Measurements from ENCODE around the gene IFRD2.

Gene IFRD2

DNA sequence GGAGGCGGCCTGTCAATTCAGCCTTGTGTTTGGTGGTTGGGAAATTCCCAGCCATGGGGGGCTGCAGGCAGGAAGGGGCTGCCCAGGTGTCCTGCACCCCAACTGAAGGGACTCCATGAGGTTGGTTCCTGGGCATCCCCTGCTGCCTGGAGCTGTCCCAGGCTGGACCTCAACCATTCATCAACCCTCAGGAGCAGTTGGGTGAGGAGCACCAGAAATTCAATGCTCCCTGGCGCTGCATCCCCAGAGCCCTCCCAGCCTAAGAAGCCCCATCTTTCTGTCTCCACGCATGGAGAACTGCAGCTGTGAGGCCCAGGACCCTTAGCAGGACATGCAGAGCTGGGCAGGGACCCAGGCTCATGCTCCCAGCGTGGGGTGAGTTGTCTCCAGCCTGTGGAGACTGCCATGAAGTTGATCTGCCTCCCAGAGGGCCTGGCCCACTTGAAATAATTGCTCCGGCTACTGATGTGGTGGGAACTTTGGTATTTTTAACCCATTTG is 31.2 kb downstream of the IFRD2 start:
- peak overlapping the region; percentile 65 for H3K4me3 ChIP-seq (ENCODE audit: low read length)
- peaks cover 36% of the 10 kb centered on the region for H3K36me3 ChIP-seq (ENCODE audit: insufficient read depth, low read length)

GRCh38 chr3:50260027-50260941 is 31.9 kb downstream of the IFRD2 start:
- Histone ChIP-seq H3K27me3 (ENCODE audit: control insufficient read depth, insufficient read depth, low read length) (no peaks in the 10 kb centered on the region), H3K36me3 (ENCODE audit: insufficient read depth, low read length) (peaks cover 40% of the 10 kb centered on the region), H3K4me1 (ENCODE audit: control insufficient read depth, insufficient read depth, low read length) (peaks cover 46% of the 10 kb centered on the region), H3K9me3 (replicated peaks; ENCODE audit: low read length) (no peaks in the 10 kb centered on the region), H3K4me2 (ENCODE audit: low read length) (peak overlapping the region; percentile 82), H3K4me3 (ENCODE audit: low read length) (peak overlapping the region; percentile 65), H3K9ac (ENCODE audit: low read depth, low read length) (peak overlapping the region; percentile 90)

More for the DNA sequence above, 31.2 kb downstream of the IFRD2 start:
- Histone ChIP-seq H3K27me3 (ENCODE audit: control insufficient read depth, insufficient read depth, low read length) (no peaks in the 10 kb centered on the region), H3K9ac (ENCODE audit: low read depth, low read length) (peak overlapping the region; percentile 90), H3K4me2 (ENCODE audit: low read length) (peak overlapping the region; percentile 82), H3K4me1 (ENCODE audit: control insufficient read depth, insufficient read depth, low read length) (peaks cover 48% of the 10 kb centered on the region), H3K9me3 (replicated peaks; ENCODE audit: low read length) (no peaks in the 10 kb centered on the region)

- H3K4me1 ChIP-seq (ENCODE audit: control insufficient read depth, insufficient read depth, low read length): peaks cover 46% of the 10 kb centered on the region
- peak overlapping the region; percentile 90 for H3K9ac ChIP-seq (ENCODE audit: low read depth, low read length)
- peak overlapping the region; percentile 42 for H3K4me3 ChIP-seq (ENCODE audit: low read length)
- no peaks in the 10 kb centered on the region for H3K27me3 ChIP-seq (ENCODE audit: control insufficient read depth, insufficient read depth, low read length)
- H3K36me3 ChIP-seq (ENCODE audit: insufficient read depth, low read length): peaks cover 47% of the 10 kb centered on the region
- H3K4me2 ChIP-seq (ENCODE audit: low read length): peak overlapping the region; percentile 67
- no peaks in the 10 kb centered on the region for H3K9me3 ChIP-seq (replicated peaks; ENCODE audit: low read length)
Observed at GRCh38 chr3:50259432-50260026, 32.7 kb downstream of the IFRD2 start.

DNA sequence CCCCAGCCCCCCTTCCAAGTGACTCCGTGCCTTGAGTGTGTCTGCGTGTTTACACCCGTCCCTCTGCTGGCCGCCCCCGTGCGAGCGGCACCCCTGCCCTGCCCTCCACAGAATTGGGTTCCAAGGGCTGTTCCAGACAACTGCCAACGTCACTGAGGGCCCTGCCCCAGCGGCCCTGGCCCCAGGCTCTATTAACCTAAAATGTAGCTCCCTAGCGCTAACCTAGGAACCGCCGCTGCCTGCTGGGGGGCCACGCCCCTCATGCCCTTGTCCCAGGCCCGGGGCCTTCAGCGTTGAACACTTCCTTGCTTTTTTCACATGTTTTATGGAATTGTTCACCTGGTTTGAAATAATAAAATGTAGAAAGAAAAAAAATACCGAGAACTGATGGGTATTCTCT is 33.2 kb downstream of the IFRD2 start:
- H3K4me1 ChIP-seq (ENCODE audit: control insufficient read depth, insufficient read depth, low read length): peaks cover 44% of the 10 kb centered on the region
- H3K9ac ChIP-seq (ENCODE audit: low read depth, low read length): peak overlapping the region; percentile 90
- no peaks in the 10 kb centered on the region for H3K9me3 ChIP-seq (replicated peaks; ENCODE audit: low read length)
- peaks cover 53% of the 10 kb centered on the region for H3K36me3 ChIP-seq (ENCODE audit: insufficient read depth, low read length)
- H3K4me2 ChIP-seq (ENCODE audit: low read length): no peak overlapping the region
- no peak overlapping the region for H3K4me3 ChIP-seq (ENCODE audit: low read length)
- no peaks in the 10 kb centered on the region for H3K27me3 ChIP-seq (ENCODE audit: control insufficient read depth, insufficient read depth, low read length)

DNA sequence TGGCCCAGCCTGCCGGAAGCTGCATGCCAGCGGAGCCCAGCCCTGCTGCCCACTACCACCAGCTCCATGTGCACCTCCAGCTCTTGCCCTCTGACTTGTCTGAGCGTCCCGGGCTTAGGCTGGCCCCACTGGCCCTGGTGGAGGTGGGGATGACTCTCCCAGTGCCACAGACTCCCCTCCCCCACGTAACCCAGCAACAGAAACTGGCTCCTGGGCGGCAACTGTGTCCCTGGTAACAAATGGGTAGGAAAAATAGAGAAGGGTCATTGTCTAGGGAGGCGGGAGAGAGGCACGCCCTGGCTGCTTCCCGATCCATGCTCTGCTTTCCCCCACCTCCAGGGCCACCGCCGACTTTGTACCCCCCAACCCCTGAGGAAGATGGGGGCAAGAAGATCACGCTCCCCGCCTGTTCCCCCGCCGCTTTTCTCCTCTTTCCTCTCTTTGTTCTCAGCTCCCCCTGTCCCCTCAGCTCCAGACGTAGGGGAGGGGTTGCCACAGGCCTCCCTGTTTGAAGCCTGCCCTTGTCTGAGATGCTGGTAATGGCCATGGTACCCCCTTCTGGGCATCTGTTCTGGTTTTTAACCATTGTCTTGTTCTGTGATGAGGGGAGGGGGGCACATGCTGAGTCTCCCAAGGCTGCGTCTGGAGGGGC is 34.1 kb downstream of the IFRD2 start:
- Histone ChIP-seq H3K4me3 (ENCODE audit: low read length) (no peak overlapping the region), H3K27me3 (ENCODE audit: control insufficient read depth, insufficient read depth, low read length) (no peaks in the 10 kb centered on the region), H3K9me3 (replicated peaks; ENCODE audit: low read length) (no peaks in the 10 kb centered on the region), H3K9ac (ENCODE audit: low read depth, low read length) (no peak overlapping the region), H3K4me1 (ENCODE audit: control insufficient read depth, insufficient read depth, low read length) (peaks cover 44% of the 10 kb centered on the region), H3K36me3 (ENCODE audit: insufficient read depth, low read length) (peaks cover 59% of the 10 kb centered on the region), H3K4me2 (ENCODE audit: low read length) (no peak overlapping the region)

DNA sequence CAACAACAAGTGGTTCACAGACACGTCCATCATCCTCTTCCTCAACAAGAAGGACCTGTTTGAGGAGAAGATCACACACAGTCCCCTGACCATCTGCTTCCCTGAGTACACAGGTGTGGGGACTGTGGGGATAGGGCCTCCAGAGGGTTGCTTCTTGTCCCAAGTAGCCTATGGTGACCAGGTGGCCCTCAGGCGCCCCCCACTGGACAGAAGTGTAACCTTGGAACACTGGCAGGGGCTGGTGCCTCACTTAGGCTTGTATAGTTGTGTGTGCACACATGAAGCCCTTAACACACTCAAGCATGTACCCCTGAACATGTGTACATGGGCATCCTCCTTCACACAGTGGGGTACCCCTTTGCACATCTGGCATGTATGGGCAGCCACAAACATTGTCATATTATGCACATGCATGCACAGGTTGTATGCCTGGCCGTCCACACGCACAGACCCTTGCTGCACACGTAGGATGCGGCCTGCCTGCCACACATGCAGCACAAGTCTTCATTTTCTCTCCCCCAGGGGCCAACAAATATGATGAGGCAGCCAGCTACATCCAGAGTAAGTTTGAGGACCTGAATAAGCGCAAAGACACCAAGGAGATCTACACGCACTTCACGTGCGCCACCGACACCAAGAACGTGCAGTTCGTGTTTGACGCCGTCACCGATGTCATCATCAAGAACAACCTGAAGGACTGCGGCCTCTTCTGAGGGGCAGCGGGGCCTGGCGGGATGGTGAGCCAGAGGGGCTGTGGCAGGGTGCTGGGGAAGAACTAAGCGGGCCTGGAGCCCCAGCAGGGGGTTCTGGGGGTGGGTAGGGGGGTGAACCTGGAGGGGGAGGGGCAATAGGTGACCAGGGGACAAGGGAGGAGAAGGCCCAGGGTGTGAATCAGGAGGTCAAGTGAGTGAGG is 35.0 kb downstream of the IFRD2 start:
- Histone ChIP-seq H3K27me3 (ENCODE audit: control insufficient read depth, insufficient read depth, low read length) (no peaks in the 10 kb centered on the region), H3K9ac (ENCODE audit: low read depth, low read length) (no peak overlapping the region), H3K36me3 (ENCODE audit: insufficient read depth, low read length) (peaks cover 68% of the 10 kb centered on the region), H3K4me3 (ENCODE audit: low read length) (no peak overlapping the region), H3K9me3 (replicated peaks; ENCODE audit: low read length) (no peaks in the 10 kb centered on the region), H3K4me1 (ENCODE audit: control insufficient read depth, insufficient read depth, low read length) (peaks cover 53% of the 10 kb centered on the region), H3K4me2 (ENCODE audit: low read length) (no peak overlapping the region)

GRCh38 chr3:50255251-50255615 is 37.0 kb downstream of the IFRD2 start:
- no peak overlapping the region for H3K4me2 ChIP-seq (ENCODE audit: low read length)
- no peaks in the 10 kb centered on the region for H3K9me3 ChIP-seq (replicated peaks; ENCODE audit: low read length)
- H3K4me1 ChIP-seq (ENCODE audit: control insufficient read depth, insufficient read depth, low read length): peaks cover 51% of the 10 kb centered on the region
- no peak overlapping the region for H3K4me3 ChIP-seq (ENCODE audit: low read length)
- H3K27me3 ChIP-seq (ENCODE audit: control insufficient read depth, insufficient read depth, low read length): no peaks in the 10 kb centered on the region
- peaks cover 79% of the 10 kb centered on the region for H3K36me3 ChIP-seq (ENCODE audit: insufficient read depth, low read length)
- H3K9ac ChIP-seq (ENCODE audit: low read depth, low read length): peak overlapping the region; percentile 73

DNA sequence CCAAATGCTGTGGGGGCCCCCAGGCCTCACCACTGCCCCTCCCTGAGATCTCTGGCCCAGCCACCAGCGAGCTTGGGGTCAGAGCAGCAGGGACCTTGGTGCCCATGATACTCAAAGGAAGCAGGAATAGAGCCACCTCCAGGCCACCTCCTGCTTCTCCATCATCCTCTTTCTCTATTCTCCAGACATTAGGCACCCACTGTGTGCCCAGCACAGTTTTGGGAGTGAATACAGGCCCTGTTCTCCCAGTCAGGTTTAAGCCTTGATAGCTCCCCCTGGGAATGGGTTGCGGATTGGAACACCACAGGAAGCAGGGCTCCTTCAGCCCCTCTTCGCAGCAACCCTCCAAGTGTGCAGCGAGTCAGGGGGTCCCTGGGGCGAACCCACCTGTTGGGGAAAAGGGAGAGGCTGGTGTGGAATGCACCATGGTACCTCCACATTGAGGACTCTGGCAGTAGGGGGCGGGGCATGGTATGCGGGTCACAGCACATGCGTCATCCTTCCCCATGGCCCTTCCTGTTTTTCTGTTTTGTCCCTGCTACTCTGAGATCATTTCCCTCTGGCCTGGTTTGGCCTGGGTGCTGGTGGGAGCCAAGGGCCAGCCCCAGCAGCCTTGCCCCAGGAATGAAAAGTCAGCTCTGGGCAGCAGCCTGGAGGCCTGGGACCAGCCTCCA is 37.5 kb downstream of the IFRD2 start:
- Histone ChIP-seq H3K4me2 (ENCODE audit: low read length) (peak overlapping the region; percentile 37), H3K9me3 (replicated peaks; ENCODE audit: low read length) (no peaks in the 10 kb centered on the region), H3K27me3 (ENCODE audit: control insufficient read depth, insufficient read depth, low read length) (no peaks in the 10 kb centered on the region), H3K4me1 (ENCODE audit: control insufficient read depth, insufficient read depth, low read length) (peaks cover 54% of the 10 kb centered on the region), H3K4me3 (ENCODE audit: low read length) (no peak overlapping the region), H3K9ac (ENCODE audit: low read depth, low read length) (peak overlapping the region; percentile 73), H3K36me3 (ENCODE audit: insufficient read depth, low read length) (peaks cover 81% of the 10 kb centered on the region)

DNA sequence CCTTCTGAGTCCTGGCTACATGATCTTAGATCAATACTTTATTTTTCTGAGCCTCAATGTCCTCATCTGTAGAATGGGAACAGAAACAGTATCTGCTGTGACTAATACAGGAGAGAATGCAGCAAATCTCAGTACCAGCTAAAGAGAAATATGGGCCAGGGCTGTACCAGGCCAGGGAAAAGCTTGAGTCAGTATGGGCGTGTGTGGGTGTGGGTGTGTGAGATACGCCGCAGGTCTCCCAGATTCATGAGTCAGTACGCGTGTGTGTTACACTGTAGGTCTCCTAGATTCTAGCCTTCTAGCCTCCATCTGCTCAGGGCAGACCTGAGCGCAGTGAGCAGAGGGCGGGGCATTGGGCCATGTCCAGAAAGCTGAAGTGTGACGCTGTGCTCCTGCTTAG is 41.0 kb downstream of the IFRD2 start:
- Histone ChIP-seq H3K9me3 (replicated peaks; ENCODE audit: low read length) (no peaks in the 10 kb centered on the region), H3K36me3 (ENCODE audit: insufficient read depth, low read length) (peaks cover 48% of the 10 kb centered on the region), H3K4me2 (ENCODE audit: low read length) (peak overlapping the region; percentile 31), H3K4me3 (ENCODE audit: low read length) (no peak overlapping the region), H3K9ac (ENCODE audit: low read depth, low read length) (no peak overlapping the region), H3K27me3 (ENCODE audit: control insufficient read depth, insufficient read depth, low read length) (no peaks in the 10 kb centered on the region), H3K4me1 (ENCODE audit: control insufficient read depth, insufficient read depth, low read length) (peaks cover 82% of the 10 kb centered on the region)

GRCh38 chr3:50250514-50250913 is 41.7 kb downstream of the IFRD2 start:
- Histone ChIP-seq H3K4me3 (ENCODE audit: low read length) (no peak overlapping the region), H3K9ac (ENCODE audit: low read depth, low read length) (no peak overlapping the region)

More at GRCh38 chr3:50250514-50250913, 41.7 kb downstream of the IFRD2 start:
- Histone ChIP-seq H3K4me2 (ENCODE audit: low read length) (no peak overlapping the region), H3K9me3 (replicated peaks; ENCODE audit: low read length) (no peaks in the 10 kb centered on the region), H3K27me3 (ENCODE audit: control insufficient read depth, insufficient read depth, low read length) (no peaks in the 10 kb centered on the region), H3K4me1 (ENCODE audit: control insufficient read depth, insufficient read depth, low read length) (peaks cover 90% of the 10 kb centered on the region), H3K36me3 (ENCODE audit: insufficient read depth, low read length) (peaks cover 45% of the 10 kb centered on the region)
